H1 (cell line): ENCODE results near the gene MLC1.

Experiments used
- ASH2L ChIP-seq: fragments of 200-600, 300-600 bp; sonication (generic); IDR thresholded peaks from one replicate; pipeline ENCODE4 v1.7.1; 2017; ENCODE audit warnings: low read length
- CTCF ChIP-seq, 3 experiments: IDR thresholded peaks; 1 replicate in 2 of 3; 2 replicates in 1 of 3; pipeline versions ENCODE4 v1.5.1 to v1.6.1; 2011; ENCODE audit warnings: low read length in 3 of 3, mild to moderate bottlenecking in 3 of 3, inconsistent platforms in 2 of 3, low read depth in 1 of 3, moderate library complexity in 1 of 3; ENCODE audit not compliant: insufficient read depth in 1 of 3; ENCODE audit errors: control extremely low read depth in 1 of 3
- EGR1 ChIP-seq: IDR thresholded peaks from 2 replicates; pipeline ENCODE4 v1.6.1; 2011; ENCODE audit warnings: low read depth, low read length, borderline replicate concordance
- SIN3A ChIP-seq, 2 experiments: IDR thresholded peaks in 1 of 2; conservative IDR thresholded peaks in 1 of 2; 2 replicates each; pipeline ENCODE4 v1.6.1; 2011 to 2012; ENCODE audit warnings: low read length in 2 of 2, improper control_type of control experiment in 1 of 2, low read depth in 1 of 2, mild to moderate bottlenecking in 1 of 2
- TEAD4 ChIP-seq: IDR thresholded peaks from 2 replicates; pipeline ENCODE4 v1.6.1; 2012; ENCODE audit warnings: low read depth, low read length, inconsistent platforms, mixed read lengths

GRCh38 chr22:50090412-50090714 lies 5.1 kb upstream of the MLC1 start:
- TF ChIP-seq EGR1 = no peak
- TF ChIP-seq TEAD4 = no peak
- TF ChIP-seq ASH2L = no peak
- no peak for TF ChIP-seq SIN3A (conservative IDR thresholded peaks at IDR 0.05 in 1 of 2, IDR thresholded peaks at IDR 0.05 in 1 of 2; ENCODE audit: low read depth in 1 of 2, low read length in 2 of 2)
- no peak for TF ChIP-seq CTCF (IDR thresholded peaks at IDR 0.05; ENCODE audit: control extremely low read depth in 1 of 3, insufficient read depth in 1 of 3, low read depth in 1 of 3, low read length in 3 of 3)
